ENCODE measurements around the gene PCNX2.

Gene PCNX2

DNA sequence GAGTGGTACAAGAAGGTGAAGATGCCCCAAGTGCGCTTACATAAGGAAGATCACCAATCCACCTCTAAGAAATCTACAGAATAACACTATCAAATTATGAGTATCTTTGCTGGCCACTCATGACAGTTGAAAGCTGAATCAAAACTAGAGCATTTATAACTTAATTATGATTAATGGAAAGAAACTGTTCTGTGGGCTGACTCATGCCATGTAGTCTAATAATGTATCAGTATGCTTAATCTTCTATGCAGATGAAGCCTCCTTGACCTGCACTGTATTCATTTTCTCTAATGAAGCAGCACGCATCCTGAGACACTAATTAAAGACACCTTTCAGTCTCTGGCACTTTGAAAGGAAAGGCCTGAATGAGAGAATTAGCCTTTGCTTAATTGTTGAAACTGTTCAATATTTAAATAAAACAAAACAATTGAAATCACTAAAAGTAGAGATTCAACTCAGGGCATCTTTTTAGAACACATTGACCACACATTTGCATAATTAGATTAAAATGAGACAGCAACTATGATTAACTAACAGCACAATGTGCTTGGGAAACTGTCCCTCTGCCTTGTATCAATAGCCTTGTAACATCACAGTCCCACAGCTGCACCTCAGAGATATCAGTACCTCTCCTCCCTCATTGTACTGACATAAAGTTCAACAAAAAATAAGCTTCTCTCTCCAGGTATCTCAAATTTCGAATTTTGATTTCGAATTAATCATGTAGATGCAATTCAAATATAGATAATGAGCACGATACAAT lies 239.5 kb downstream of the PCNX2 start:
- no peak for DNase-seq

DNA sequence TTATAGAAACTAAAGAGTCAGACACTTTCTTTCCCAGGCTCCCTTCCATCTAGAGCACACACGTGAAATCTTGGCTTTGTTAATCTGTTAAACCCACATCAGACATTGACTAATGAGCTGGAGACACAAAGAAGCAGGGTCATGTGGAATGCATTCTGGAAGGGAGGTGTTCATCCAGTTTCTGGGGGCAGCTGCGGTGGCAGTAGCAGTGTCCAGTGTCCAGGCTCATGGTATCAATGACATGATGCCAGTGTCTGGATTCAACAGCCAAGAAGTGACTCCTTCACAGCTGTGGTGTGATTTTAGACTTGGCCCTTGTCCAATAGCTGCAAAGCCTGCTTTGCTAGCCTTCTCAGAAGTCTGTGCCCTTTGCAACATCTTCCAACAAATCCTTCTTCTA lies 249.9 kb downstream of the PCNX2 start:
- peak; percentile 38 for DNase-seq

DNA sequence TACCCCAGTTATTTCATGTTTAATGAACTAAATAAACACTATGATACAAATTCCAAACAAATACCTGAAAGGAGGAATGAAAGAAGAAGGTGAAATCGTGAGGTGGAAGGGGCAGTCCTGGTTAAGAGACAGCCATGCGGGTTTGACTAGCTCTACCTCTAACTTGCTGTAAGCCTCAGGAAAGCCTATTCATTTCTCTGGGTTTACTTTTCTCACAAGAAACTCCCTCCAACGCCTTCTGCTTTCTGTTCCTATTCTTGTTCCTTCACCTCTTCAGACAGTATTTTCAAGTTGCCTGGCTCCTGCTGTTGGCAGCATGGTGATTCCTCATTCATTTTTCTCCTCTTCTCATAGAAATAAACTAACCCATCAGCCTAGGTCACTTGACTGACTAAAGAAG lies 252.7 kb downstream of the PCNX2 start:
- DNase-seq, result no peak

DNA sequence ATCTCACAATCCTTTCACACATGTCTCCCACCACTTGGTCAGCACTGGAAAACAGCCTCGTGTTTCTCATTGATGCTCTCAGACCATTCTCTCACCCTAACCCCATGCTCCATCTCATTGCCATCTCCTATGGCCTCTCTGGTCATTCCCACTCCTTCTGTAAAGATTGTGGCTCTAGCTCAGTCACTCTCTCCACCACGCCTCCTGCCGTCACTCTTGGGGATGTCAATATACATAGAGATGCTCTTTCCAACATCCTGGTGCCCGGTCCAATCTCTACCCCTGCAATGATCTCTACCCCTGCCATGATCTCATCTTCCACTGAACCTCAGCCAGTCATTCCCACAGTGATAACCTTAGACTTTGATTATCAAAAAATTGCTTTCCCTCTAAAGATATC lies 255.0 kb downstream of the PCNX2 start:
- DNase-seq, result no peak

DNA sequence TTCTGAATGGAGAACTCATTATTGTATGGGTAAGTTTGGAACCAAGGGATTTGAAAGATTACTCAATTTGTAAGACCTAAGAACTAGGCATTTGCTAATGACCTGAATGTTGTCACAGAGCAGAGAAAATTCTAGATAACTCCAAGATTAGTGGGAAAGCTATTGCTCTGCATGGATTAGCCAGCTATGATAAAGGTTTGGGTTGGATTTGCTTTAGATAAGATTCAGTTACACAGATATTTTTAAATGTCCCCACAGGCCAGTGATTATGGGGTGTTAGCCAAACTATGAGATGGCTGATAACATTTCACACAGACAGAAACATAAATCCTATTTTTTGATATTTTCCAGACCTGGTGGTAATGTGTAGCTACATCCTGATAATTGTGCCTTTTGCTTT lies 256.9 kb downstream of the PCNX2 start:
- no peak for DNase-seq

DNA sequence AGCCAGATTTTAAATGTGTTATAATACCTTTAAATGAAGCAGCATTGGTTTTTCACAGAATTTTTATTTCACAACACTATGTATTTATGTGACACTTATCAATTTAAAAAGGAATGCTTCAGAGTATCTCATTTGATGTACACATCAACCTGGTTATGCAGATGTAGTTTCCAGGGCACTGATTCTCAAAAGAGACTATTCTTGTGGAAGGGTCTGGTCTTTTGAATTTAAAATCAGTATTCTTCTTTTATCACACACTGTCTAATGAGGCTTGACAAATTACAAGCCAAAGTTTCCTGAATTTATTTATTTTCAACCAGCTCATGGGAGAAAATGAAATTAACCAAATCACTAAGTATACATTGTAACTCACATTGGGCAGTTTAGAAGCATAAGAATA lies 257.7 kb downstream of the PCNX2 start:
- no peak for DNase-seq

DNA sequence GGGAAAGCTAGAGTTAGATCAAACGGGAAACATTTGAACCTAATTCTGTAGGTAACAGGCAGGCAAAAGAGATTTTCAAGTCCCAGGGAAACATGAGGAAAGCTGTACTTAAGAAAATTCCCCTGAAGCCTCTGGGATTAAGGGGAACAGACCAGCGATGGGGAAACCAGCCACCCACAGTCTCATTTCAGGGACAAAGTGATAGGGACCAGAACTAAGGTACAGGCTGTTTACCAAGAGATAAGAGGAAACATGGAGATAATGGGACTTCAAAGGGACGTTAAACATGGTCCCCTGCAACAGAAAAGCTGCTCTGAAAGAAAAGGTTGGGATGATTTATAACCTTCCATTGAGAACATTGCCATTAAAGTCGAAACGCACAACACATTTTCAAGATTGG lies 260.7 kb downstream of the PCNX2 start:
- no peak for DNase-seq

DNA sequence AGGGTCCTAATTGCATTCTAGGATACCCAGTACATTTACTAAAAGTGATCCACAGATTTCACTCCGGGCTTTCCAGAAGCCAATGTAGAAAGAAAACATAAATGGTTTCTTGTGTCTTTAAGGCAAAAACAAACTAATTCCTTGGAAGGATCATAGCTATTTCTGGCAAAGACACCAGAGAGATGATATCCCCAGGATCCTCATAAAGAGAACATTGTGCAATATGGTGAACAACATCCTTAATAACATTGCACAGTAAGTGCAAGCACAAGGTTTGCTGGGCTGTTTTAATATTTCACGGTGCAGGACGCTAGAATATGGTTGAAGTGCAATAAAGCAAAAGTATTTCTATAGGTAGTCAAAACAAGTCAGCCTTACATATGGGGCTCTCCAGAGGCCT lies 262.2 kb downstream of the PCNX2 start:
- no peak for DNase-seq

DNA sequence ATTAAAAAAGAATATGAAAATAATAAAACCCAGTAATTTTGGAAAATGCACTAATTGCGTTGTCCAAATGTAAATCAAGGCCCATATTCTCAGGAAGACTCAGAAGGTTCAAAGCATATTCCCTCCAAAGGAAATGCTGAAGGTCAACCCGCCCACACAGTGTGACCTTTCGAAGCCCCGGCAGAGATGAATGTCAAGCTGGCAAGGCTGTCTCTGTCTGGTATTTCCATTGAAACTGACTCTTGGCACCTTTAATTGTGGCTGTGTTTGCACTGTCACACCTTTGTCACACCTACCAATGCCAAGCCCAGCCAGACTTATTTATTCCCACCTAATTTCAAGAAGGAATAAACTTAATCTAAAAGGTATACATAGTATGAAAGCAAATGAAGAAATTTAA lies 262.6 kb downstream of the PCNX2 start:
- DNase-seq, result no peak

DNA sequence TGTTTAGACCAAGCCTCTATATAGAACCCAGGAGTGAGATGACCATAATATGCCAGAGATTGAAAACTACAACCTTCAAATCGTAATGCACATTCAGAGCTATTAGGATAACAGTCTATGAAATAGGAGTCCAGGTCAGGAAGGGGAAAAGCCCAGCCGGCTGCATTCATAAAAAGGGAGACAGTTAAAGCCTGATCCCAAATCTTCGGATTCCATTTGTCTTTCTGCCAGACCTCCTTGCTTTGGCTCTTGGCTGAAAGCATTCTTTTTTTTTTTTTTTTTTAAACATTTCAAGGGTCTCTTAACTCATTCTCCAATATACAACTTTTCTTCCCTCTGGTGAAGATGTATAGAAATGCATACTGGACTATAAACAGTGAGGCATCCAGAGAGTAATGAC lies 264.0 kb downstream of the PCNX2 start:
- DNase-seq, result no peak

DNA sequence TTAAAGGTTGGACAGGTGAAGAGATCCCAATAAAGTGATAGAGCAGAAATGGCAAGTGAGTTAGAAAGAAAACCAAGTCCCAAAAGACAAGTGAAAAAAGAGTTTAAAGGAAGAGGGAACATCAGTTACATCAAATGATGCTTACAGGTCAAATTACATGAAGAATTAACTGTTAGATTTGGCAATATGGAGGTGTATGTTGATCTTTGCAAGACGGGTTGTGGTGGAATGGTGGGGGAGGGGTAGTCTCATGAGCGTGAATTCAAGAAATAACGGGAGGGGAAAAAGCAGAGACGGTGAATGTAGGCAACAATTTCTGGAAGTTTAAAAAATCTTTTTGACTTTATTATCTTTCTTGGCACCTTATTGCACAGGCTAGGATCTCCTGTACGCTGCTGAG lies 268.5 kb downstream of the PCNX2 start:
- no peak for DNase-seq

DNA sequence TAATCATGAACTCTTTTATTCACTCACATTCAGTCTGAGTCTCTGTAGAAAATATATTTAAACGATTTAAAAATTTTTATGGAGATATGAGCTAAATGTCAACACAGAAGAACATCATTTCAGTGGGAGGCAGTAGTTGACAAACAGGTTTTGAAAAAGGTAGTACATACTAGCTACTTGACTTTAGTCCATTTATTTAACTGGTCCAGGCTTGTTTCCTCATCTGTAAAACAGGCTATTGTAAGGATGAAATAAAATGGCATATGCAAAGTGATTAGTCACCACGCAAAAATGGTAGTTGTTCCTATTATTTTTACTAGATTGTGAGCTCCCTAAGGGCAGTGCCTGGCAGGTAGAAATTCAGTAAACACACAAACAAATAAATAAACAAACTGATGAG lies 270.0 kb downstream of the PCNX2 start:
- no peak for DNase-seq

DNA sequence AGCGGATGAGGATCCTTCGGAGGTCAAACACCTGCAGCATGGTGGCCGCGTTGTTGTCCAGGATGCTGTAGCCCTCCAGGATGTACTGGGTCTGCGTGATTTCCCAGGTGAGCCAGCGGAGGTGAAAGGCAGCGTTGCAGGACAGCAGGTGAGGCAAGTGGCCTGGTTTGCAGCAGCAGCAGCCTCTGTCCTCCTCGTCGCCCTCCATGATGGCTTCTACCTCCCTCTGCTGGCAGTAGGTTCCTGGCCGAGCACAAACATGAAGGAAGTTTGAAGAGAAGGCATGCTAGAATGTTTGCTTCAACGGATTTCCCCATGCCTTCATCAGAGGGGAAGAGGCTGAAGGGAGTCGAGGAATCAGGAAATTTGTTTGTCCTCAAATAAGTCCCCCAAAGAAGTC lies 270.4 kb downstream of the PCNX2 start:
- peak; percentile 64 for DNase-seq

DNA sequence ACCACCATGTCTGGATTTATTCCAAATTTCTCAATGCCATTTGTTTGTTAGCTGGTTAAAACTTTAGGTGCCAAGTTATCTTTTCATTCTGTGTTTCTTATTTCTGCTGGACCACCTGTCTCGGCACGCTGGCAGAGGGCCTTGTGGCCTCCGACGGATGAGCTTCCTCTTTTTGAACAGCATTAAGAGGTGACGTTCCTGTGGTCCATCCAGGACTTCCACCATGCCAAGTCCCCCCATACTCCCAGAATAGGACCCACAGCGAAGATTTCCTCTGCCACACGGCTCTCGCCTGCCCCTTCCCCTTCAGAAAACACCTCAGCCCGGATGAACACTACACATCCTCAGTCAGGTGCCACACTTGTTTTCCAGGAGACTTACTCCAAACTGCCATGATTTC lies 271.3 kb downstream of the PCNX2 start:
- no peak for DNase-seq

DNA sequence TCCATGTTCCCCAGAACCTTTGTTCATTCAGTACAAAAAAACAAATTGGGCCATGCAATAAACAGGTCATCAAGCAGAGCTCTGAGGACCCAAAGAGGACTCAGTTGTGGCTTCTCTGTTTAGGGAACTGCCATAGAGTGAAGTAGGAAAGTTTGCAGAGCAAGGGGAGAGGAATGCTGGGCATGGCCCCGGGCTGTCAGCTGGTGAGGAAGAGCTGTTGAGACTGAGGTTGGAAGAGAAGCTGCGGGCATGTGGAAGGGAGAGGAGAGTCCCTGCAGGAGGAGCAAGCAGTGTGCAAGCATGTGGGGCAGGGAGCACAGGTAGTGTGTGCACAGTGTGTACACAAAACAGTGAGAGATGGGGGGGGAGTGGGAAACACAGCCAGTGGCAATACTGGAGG lies 273.3 kb downstream of the PCNX2 start:
- no peak for DNase-seq

DNA sequence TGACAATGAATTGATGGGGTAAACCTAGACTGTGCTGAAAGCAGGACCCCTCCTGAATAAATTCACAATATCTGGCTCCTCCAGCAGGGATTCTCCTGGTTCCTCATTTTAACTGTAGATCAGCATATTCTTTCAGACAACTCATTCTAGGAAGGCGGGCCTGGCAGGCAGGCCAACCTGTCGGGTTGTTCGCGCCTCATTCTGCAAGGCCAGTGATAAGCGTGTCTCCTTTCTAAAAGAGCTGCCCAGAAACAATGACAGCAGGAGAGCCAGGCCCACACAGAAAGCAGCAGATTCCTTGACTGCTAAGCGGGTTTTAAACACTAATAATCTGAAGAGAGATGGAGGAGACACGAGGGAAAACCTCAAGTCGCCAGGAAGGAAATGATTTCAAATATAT lies 275.1 kb downstream of the PCNX2 start:
- peak; percentile 56 for DNase-seq

DNA sequence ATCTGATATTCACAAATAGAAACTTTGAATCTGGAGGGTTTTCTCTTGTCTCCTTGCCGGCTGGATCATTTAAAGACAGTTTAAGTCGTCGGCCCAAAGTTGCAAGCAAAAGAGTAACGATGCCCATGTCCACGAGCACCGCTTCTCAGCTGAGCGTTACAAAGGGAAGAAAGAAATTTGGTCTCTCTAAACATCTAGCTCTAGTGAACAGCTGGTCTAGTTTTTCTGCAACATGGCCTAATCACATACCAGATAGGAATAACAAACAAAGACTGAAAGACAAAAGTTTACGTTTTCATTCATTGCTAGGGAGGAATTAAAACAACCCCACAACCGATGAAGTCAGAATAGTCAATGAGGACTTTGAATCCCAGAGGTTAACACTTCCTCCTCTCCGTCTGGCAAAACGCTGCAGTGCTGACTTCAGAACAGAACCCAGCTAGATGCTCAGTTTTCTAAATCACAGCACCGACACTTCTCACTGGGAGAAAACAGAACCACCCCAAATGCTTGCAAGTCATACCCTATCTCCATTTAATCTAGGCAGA lies 275.7 kb downstream of the PCNX2 start:
- DNase-seq, result peak; percentile 54

DNA sequence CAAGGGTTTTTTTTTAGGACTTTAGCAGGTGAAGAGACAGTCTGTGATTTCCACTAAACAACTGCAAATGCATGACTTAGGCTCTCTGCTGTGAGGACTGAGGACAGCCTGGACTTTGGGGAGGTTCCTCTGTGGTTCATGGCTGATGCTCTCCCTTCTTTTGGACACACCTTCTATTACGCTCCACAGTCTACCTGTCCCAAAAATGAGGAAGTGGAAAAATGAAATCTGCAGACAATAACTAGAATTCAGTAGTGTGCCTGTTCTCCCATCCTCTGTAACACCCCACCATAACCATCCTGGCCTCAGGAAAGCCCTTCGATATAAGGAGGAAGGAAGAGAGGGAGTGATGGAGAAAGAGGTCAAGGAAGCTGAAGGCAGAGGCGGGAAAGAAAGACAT lies 276.4 kb downstream of the PCNX2 start:
- DNase-seq, result no peak

DNA sequence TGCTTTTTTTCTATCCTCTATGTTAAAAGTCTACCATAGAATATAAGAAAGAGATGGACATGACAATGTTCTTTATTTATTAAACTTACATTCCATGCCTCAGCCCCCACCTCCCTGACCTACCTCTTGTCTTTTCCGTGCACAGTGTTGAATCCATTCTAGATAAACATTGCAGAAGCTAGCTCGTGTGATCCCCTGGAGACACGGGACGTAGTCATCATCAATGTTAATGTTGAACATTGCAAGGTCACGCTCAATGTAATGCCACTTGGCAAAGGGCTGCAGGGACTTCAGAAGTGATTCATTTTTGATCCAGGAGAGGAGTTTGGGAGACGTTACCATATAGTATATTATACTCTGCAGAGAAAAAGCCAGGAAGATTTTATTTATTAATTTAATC lies 278.7 kb downstream of the PCNX2 start:
- DNase-seq, result peak; percentile 35

DNA sequence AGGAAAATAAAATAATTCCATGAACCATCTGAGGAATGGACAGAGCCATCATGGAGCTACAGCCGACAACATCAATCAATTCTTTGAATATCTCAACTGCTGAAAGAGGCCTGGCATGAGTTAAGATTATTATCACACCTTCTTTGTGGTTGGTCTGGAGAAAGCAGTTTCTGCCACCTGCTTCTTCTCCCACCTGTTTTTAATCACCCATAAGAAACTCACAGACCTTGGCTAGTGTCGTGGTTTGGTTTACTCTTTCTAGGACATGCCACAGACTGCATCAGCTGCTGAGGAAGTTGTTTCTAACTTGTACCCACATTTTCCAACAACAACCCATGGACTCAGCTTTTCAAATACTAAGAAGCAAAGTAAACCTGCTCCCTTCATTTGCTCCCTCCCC lies 279.6 kb downstream of the PCNX2 start:
- no peak for DNase-seq

DNA sequence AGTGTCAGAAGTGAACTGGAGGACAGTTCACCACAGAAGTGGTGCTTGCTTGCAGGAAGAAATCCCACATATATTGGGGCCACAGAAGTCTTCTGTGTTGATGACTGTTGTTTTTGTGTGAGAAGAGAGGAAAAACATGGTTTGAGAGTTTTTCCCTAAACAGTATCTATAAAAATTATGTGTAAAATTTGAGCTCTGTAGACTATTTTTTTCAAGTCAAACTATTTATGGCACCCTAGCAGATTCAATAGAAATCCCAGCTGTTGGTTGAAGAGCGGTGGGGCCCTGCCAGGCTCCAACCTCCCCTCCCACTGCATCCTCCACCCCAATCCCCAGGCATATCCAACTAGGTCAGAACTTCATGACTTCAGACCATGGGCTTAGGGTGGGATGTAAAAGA lies 283.5 kb downstream of the PCNX2 start:
- DNase-seq, result no peak

DNA sequence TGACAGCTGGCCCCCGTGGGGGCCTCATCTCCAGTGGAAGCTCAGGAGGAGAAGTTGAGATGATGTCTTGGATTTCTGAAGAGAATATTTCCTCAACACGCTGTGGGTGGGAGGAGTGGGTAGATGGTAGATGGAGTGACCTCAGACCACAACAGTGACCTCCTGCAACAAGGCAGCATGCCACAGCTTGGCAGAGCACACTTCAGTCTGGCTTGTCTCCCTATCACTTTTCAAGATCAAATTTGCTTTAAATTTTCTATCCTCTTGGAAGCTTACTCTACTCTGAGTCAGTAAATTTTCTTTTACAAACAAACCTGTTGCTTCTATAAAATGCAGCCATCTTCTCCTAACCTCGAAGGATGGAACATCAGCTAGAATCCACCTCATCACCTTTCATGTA lies 285.4 kb downstream of the PCNX2 start:
- no peak for DNase-seq

DNA sequence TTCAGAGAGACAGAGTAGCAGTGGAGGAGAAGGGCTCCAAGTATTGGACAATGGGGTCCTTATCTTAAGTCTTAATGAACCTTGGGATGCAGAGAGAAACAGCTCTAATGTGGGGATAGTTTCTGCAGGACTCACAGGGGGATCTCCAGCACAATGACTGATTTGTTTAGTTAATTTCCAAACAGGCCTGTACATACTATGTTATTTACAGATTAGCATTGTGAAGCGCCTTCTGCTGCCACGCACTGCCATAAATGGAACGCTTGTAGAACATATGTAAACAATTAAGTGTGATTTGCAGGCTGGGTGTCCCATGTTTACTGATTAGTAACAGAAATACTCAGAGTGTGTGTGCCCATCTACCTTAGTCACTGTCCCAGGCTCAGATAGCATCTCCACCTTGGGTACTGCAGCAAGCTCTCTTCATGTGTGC lies 289.0 kb downstream of the PCNX2 start:
- no peak for DNase-seq

DNA sequence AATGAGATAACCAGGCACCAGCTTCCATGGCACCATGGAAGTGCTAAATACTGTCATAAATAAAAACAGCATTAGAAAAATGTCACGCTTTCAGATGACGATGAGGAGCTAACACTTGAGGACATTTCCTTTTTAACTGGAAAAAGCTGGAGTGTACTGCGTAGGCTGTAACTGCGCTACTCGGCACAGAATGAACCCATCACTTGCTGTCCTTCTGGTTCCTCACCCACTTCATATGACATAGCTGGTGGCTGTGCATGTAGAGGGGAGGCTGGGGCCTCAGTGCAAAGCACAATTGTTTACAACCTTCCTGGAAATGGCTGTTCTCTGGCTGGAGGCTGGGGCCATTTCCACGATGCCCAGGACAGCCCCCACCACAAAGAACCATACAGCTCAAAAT lies 289.4 kb downstream of the PCNX2 start:
- no peak for DNase-seq

DNA sequence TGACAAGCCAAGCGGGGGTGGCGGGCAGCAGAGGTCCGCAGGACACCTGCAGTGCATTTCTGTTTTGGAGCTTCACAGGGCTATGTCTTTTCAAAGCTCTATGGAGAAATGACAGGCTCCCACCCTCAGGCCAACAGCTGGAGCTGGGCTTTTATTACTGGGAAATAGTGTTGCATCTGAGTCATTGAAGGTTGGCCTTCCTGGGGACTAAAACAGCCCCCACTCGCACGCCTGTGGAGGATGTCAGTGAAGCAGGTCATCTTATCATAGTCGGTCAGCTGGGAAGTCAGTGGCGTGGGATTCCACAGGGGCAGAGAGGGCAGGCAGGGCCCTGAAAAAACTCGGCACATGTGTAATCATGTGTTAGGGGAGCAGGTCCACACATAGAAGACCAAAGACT lies 289.8 kb downstream of the PCNX2 start:
- DNase-seq, result no peak

All from eye (tissue), 1 donor.